ENCODE results near the gene ARID1B.

DNA sequence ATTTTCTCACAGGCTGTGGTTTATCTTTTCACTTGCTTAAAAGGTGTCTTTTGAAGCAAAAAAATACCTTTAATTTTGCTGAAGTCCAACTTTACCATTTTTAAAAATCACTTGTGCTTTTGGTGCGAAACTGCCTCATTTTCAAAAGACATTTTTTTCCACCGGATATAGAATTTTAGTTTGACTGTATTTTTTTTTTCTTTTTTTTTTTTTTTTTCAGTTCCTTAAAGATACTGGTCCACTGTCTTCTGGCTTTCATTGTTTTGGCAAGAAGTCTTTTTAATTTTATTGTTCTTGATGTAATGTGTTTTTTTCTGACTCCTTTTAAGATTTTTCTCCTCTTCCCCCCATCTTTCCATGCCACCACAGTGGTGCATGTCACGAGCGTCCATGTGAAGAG lies 198.2 kb downstream of the ARID1B start:
- TF ChIP-seq FOXJ2 (tag; IDR thresholded peaks at IDR 0.05) (no peak), YY1 (IDR thresholded peaks at IDR 0.05; ENCODE audit: borderline replicate concordance in 1 of 3, control insufficient read depth in 1 of 3, extremely low read depth in 1 of 3, insufficient read depth in 3 of 3, insufficient read length in 1 of 3, insufficient replicate concordance in 2 of 3, low read depth in 1 of 3, low read length in 2 of 3) (no peak), TAF15 (IDR thresholded peaks at IDR 0.05; ENCODE audit: low read depth, low read length) (no peak), THRAP3 (IDR thresholded peaks at IDR 0.05; ENCODE audit: borderline replicate concordance) (no peak), ZNF121 (CRISPR knock-in tag; conservative IDR thresholded peaks at IDR 0.05) (no peak), CBFB (CRISPR knock-in tag; IDR thresholded peaks at IDR 0.05) (no peak), RBM22 (IDR thresholded peaks at IDR 0.05; ENCODE audit: low read depth, low read length, poor library complexity, severe bottlenecking) (no peak)
- TF ChIP-seq, protein P1, sequence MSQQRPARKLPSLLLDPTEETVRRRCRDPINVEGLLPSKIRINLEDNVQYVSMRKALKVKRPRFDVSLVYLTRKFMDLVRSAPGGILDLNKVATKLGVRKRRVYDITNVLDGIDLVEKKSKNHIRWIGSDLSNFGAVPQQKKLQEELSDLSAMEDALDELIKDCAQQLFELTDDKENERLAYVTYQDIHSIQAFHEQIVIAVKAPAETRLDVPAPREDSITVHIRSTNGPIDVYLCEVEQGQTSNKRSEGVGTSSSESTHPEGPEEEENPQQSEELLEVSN (IDR thresholded peaks at IDR 0.05; ENCODE audit: borderline replicate concordance in 1 of 2, extremely low read depth in 1 of 2, insufficient read depth in 1 of 2, insufficient read length in 1 of 2, low read depth in 1 of 2, low read length in 1 of 2, poor library complexity in 1 of 2, severe bottlenecking in 1 of 2): no peak
- TF ChIP-seq, protein P2, sequence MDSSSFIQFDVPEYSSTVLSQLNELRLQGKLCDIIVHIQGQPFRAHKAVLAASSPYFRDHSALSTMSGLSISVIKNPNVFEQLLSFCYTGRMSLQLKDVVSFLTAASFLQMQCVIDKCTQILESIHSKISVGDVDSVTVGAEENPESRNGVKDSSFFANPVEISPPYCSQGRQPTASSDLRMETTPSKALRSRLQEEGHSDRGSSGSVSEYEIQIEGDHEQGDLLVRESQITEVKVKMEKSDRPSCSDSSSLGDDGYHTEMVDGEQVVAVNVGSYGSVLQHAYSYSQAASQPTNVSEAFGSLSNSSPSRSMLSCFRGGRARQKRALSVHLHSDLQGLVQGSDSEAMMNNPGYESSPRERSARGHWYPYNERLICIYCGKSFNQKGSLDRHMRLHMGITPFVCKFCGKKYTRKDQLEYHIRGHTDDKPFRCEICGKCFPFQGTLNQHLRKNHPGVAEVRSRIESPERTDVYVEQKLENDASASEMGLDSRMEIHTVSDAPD (CRISPR knock-in tag; IDR thresholded peaks at IDR 0.05): no peak
- TF ChIP-seq, protein P3, sequence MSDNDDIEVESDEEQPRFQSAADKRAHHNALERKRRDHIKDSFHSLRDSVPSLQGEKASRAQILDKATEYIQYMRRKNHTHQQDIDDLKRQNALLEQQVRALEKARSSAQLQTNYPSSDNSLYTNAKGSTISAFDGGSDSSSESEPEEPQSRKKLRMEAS (CRISPR knock-in tag; IDR thresholded peaks at IDR 0.05): no peak
- TF ChIP-seq, protein P4, sequence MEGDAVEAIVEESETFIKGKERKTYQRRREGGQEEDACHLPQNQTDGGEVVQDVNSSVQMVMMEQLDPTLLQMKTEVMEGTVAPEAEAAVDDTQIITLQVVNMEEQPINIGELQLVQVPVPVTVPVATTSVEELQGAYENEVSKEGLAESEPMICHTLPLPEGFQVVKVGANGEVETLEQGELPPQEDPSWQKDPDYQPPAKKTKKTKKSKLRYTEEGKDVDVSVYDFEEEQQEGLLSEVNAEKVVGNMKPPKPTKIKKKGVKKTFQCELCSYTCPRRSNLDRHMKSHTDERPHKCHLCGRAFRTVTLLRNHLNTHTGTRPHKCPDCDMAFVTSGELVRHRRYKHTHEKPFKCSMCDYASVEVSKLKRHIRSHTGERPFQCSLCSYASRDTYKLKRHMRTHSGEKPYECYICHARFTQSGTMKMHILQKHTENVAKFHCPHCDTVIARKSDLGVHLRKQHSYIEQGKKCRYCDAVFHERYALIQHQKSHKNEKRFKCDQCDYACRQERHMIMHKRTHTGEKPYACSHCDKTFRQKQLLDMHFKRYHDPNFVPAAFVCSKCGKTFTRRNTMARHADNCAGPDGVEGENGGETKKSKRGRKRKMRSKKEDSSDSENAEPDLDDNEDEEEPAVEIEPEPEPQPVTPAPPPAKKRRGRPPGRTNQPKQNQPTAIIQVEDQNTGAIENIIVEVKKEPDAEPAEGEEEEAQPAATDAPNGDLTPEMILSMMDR (IDR thresholded peaks at IDR 0.05 in 2 of 3, conservative IDR thresholded peaks at IDR 0.05 in 1 of 3; ENCODE audit: insufficient read depth in 2 of 3, low read depth in 1 of 3, low read length in 3 of 3): no peak
